NCI-H2029 treated with DMSO at 0.1 percent for 48 hours (cell line): ENCODE data around the gene PDS5A.
"Not testable (repeated sequence)": the region's sequence is repeated elsewhere in the genome, so short reads cannot be mapped to it uniquely, and the experiment has no call there.

Experiments
- DNase-seq: peaks from one replicate; lab custom pipeline; 2025; lab: John Stamatoyannopoulos, UW

The PDS5A gene

DNA sequence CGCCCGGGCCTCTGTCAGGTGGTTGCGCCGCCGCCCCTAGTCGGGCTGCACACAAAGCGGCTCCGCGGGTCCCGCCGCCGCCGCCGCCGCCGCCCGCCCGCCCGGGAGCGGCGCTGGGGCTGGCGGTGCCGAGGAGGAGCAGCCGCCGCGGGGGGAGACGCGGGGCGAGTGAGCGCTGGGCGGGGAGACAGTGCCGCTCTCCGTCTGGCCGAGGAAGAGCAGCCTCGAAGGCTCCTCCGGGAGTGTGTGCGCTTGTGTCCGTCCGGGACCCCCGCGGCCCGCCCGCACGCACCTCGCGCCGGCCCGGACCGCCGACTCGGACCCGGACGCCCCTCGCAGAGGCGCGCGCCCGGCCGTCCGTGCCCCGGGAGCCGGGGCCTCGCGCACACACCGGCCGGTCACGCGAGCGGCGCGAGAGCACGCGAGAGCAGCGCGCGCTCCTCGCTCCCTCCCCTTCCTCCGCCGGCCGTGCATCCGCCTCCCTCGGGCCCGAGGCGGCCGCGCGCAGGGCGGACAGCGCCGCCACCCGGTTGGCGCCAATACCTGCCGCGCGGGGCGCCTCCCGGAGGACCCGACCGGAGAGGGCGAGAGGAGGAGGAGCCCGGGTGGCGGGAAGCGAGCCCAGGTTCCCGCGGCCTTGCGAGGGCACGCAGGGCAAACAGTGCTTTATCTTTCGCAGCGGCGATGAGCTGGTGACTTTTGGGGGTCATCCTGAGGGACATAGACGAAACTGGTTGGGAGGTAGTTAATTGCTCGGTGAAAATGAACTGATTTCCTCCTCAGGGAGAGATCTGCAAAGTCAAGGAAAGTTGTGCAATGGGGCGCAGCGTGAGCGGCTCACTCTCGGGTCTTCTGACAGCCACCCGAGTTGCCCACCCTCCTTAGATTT, at the start of gene PDS5A:
TSS of gene PDS5A (minus strand) at position 423 of the 889 bp plus-strand sequence. CDS start 1,334 bp downstream, outside the sequence.
- peak; percentile 61 for DNase-seq

- DNase-seq = not testable (repeated sequence)
These were observed 46.3 kb upstream of the PDS5A start for GRCh38 chr4:40024049-40024448.

DNA sequence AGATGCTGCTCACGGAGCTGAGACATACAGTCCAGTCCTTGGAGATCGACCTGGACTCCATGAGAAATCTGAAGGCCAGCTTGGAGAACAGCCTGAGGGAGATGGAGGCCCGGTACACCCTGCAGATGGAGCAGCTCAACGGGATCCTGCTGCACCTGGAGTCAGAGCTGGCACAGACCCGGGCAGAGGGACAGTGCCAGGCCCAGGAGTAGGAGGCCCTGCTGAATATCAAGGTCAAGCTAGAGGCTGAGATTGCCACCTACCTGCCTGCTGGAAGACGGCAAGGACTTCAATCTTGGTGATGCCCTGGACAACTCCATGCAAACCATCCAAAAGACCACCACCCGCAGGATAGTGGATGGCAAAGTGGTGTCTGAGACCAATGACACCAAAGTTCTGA, 43.4 kb upstream of the PDS5A start:
- DNase-seq = not testable (repeated sequence)

DNA sequence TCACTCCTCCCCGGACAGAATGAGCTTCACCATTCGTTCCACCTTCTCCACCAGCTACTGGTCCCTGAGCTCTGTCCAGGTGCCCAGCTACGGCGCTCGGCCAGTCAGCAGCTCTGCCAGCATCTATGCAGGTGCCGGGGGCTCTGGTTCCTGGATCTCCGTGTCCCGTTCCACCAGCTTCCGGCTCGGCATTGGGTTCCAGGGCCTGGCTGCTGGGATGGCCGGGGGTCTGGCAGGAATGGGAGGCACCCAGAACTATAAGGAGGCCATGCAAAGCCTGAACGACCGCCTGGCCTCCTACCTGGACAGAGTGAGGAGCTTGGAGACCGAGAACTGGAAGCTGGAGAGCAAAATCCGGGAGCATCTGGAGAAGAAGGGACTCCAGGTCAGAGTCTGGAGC, 42.5 kb upstream of the PDS5A start:
- DNase-seq = no peak

- DNase-seq = no peak
These were observed 38.3 kb upstream of the PDS5A start for GRCh38 chr4:40016007-40016406.

DNA sequence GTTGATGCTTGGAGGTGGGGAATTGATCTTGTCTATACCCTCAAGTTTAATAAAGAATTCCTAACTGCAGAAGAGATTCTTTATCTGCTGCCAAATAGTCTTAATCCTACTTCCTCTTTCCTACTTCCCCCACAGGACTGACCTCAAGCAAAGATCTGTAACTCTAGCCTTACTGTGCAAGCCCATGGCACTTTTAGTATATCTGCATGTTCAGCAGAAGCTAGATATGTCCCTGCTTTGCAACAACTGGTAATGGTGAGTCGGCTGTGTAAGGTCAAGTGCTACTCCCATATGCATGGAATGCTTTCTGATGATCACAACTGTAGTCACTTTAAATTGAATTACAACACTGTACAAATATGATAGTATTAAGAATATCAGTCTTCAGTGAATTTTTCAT, 26.3 kb upstream of the PDS5A start:
- DNase-seq = no peak

DNA sequence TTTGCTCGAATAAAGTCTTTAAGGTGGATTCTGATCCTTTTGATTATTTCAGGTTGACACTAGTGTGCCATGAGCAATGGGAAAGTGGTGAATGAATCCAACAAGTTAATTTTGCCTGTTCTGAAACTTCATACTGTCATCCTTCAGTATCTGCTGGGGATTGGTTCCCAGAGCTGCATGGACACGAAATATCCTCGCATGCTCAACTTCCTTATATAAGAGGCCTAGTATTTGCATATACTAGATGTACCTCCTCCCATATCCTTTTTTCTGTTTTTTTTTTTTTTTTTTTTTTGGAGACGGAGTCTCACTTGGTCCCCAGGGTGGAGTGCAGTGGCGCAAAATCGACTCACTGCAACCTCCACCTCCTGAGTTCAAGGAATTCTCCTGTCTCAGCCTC, 23.0 kb upstream of the PDS5A start:
- no peak for DNase-seq

- DNase-seq = no peak
These were observed 21.1 kb upstream of the PDS5A start for GRCh38 chr4:39998659-39999345.

GRCh38 chr4:39996811-39997210, 19.1 kb upstream of the PDS5A start:
- no peak for DNase-seq

GRCh38 chr4:39994406-39994805, 16.7 kb upstream of the PDS5A start:
- DNase-seq = no peak

- not testable (repeated sequence) for DNase-seq
These were observed 11.7 kb upstream of the PDS5A start for GRCh38 chr4:39989381-39989780.

DNA sequence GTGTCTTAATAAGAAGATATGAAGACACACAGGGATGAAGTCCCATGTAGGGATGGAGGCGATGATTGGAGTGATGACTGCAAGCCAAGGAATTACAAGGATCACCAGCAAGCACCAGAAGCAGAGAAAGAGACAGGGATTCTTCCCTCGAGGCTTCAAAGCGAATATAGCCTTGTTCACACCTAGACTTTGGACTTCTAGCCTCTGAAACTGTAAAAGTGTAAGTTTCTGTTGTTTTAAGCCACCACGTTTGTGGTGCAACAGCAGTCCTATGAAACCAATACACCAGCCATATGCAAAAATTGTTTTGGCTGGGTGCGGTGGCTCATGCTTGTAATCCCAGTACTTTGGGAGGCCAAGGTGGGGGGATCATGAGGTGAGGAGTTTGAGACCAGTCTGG, 9.8 kb upstream of the PDS5A start:
- DNase-seq = no peak

GRCh38 chr4:39978904-39979303, 1.2 kb upstream of the PDS5A start:
- no peak for DNase-seq

- no peak for DNase-seq
These were observed 666 bp upstream of the PDS5A start for GRCh38 chr4:39978378-39978775.

DNA sequence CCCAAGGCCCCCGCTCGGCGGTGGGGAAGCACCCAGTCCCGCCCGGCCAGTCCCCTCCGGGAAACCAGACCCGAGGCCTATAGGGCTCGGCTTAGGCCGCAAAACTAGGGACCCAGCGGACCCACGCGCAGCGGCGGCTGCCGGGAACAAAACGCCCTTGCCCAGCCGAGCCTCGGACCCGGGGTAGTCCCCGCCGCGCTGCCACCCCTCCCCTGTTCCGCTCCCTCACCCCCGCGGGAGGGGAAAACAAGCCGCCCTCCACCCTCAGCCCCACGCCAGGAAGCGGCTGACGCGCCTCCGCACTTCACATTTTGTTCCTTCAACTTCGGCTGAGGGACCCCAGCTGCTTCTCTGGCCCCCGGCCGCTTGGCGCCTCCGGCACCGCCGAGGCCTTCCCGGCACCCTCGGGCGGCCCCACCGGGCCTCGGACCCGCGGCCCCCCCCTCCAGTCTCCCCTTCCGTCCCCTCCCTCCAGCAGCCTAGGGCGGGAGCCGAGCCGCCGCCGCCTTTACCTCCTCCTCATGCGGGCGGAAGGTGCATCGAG, 694 bp downstream of the PDS5A start:
- DNase-seq = no peak

GRCh38 chr4:39976141-39976944, 1.4 kb downstream of the PDS5A start:
- peak; percentile 41 for DNase-seq

DNA sequence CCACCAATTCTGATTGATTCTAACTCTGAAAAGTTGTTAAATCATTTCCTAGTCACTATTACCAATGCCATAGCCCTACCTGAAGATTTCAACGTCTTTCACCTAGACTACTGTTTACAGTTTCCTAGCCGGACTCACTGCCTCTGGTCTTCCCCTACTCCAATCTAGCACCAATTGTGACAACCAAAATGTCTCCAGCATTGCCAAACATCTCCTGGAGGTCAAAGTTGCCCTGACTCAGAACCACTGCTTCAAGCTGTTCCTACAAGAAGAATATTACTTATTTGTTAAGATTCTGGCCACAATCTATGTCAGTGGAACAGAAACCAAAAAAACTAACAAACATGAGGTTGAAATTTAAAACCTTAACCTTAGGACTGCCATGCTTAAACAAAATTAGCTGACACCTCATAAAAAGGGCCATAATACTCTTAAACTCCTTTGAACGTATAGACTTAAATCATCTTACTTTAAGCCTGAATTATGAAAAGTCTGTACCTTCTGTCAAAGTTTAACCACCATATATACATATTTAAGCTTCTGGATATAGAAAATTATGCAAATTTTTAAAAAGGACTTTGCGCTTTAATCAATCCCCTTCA, 2.1 kb downstream of the PDS5A start:
- no peak for DNase-seq

DNA sequence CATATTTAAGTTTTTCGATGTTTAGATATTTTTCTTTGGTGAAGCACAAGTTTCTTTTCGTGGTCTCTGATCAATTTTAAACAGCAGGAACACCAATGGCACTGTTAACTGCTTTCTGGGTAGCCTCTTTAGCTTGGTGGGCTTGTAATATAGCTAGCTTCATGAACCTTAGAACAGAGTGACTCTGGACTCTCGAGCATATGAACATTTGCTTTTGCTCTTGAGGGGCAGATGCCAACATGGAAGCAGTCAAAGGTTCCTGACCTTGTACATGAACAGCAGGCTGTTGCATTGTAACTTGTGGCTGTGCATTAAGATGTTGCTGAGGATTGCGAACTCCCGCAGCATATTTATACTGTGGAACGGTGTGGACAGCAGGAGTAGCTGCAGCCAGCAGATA, 4.7 kb downstream of the PDS5A start:
- not testable (repeated sequence) for DNase-seq

DNA sequence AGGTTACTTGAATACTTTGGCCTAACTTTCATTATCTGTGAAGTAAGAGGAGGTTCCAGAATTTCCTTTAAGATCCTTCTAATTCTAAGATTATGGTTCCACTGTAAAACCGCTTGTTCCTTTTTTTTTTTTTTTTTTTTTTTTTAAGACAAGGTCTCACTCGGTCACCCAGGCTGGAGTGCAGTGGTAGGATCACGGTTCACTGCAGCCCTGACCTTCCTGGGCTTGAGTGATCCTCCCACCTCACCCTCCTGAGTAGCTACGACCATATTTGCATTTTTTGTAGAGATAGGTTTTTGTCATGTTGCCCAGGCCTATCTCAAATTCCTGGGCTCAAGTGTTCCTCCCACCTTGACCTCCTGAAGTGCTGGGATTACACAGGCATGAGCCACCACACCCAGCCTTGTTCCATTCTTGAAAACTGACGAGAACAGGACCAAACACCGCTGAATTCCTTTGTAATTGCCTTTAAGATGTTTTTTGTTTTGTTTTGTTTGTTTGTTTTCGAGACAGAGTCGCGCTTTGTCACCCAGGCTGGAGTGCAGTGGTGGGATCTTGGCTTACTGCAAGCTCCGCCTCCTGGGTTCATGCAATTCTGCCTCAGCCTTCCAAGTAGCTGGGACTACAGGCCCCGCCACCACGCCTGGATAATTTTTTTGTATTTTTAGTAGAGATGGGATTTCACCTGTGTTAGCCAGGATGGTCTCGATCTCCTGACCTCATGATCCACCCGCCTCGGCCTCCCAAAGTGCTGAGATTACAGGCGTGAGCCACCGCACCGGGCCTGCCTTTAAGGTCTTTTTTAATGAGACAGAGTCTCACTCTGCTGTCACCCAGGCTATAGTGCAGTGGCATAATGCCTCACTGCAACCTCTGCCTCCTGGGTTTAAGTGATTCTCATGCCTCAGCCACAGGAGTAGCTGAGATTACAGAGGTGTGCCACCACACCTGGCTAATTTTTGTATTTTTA, 6.8 kb downstream of the PDS5A start:
- no peak for DNase-seq

- DNase-seq = no peak
These were observed 14.1 kb downstream of the PDS5A start for GRCh38 chr4:39963656-39964055.
